ENCODE results near the gene CCDC159.

CCDC159 gene

DNA sequence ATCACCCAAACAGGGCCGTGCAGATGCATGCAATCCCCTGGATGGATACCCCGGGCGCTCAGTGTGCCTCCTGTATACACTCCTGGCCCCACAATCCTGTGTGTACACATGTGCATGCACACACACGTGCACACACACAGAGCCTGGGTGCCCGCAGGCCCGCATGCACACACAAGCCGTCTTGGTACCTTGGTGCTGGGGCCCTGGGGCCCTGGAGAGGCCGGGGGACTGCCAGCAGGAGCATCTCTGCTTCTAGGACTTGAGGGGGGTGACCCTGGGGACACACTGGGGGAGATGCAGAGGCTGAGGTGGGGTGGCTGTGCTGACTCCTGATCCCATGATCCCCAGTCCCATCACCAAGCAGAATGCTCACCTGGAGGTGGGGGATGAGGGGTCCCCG lies 53.3 kb downstream of the CCDC159 start:
- DNase-seq: no peak

DNA sequence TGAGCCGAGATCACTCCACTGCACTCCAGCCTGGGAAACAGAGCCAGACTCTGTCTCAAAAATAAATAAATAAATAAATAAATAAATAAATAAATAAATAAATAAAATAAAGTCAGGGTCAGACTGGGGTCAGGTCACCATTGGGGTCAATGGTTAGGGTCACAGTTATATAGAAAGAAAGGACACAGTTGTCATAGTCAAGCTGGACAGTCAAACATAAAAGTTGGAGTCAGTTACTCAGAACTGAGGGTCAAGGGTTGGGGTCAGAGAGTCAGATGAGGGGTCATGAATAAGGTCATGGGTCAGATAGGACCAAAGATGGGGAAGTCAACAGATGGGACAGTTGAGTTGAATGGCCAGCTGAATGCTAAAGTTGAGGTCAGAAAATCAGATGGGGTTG lies 54.5 kb downstream of the CCDC159 start:
- no peak for DNase-seq

DNA sequence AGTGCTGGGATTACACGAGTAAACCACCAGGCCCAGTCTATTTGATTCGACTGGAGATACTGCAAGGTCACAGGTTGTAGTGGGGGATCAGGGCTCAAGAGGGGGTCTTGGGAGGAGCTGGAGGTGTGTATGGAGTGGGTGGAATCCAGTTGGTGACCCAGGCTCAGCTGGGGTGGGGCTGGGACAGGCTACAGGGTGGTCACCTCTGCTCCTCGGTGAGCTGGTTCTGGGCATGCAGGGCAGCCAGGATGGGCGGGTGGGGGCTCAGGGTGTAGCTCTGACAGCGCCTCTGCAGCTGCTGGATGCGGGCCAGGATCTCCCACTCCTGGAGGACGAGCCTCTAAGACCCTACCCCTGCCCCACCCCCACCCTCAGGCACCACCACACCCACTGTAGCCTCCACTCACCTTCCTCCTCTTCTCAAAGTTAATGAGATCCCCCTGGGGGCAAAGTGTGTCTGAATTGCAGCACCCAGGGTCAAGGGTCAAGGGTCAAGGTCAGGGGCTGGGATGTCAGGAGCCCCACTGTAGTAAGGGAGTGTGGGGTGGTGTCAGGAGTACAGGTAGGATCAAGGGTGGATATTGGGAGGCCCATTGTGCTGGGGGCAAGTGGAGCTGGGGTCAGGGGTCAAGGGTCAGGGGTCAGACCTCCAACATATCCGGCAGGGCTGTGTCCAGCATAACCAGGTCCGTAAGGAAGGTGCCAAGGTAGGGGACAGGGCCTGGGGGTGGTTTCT lies 55.7 kb downstream of the CCDC159 start:
- no peak for DNase-seq
